Right lobe of liver (tissue), 6 donors: ENCODE data around the gene TNS4. TPM values are rescaled to one million over a fixed set of nuclear protein-coding genes. Genes with fewer than 3 reads are reported as not detected.
A peak's percentile ranks its signal among the peaks of the same experiment; 100 is the strongest.

Experiments
- ATAC-seq, 4 donors: fragments of 200-7000 bp; cut with Tn5 transposase; one replicate each; pipeline ENCODE4 v1.9.1; 2020; ENCODE audit warnings: mild to moderate bottlenecking in 4 of 4, moderate library complexity in 4 of 4
- DNase-seq, 3 donors: peaks; one replicate each; pipeline ENCODE4 v3.0.0-alpha.2; 2020
- H3K27ac ChIP-seq, 3 donors: fragments of 200-600 bp; one replicate each; pipeline ENCODE4 v1.8.0; 2022
- H3K27me3 ChIP-seq, 2 donors: fragments of 200-600 bp; one replicate each; pipeline ENCODE4 v1.8.0; 2022
- H3K36me3 ChIP-seq, 4 donors: fragments of 200-600 bp; sonication (generic) in 1 of 4; one replicate each; pipeline versions ENCODE4 v1.5.1 to v1.8.0; 2017 to 2022; ENCODE audit warnings: control low read depth in 1 of 4
- H3K4me1 ChIP-seq, 4 donors: fragments of 200-600 bp; sonication (generic) in 1 of 4; one replicate each; pipeline versions ENCODE4 v1.5.1 to v1.8.0; 2017 to 2022; ENCODE audit warnings: control low read depth in 1 of 4
- H3K4me3 ChIP-seq, 3 donors: fragments of 200-600 bp; one replicate each; pipeline ENCODE4 v1.8.0; 2022
- H3K9me3 ChIP-seq, 4 donors: fragments of 200-600 bp; sonication (generic) in 1 of 4; one replicate each; pipeline versions ENCODE4 v1.5.1 to v1.8.0; 2017 to 2022; ENCODE audit warnings: control low read depth in 1 of 4
- CTCF ChIP-seq, 4 donors: fragments of 200-600 bp in 3 of 4; fragments of 450-650 bp in 1 of 4; IDR thresholded peaks; one replicate each; pipeline versions ENCODE4 v1.5.1 to v1.8.0; 2016 to 2022; ENCODE audit warnings: antibody characterized with exemption in 4 of 4, mild to moderate bottlenecking in 2 of 4
- POLR2A ChIP-seq: fragments of 450-650 bp; IDR thresholded peaks from one replicate; pipeline ENCODE4 v1.6.1; 2017; ENCODE audit warnings: antibody characterized with exemption, mild to moderate bottlenecking
- WGBS: methylation state at CpG from one replicate; pipeline ENCODE4 v1.1.6; 2018; ENCODE audit warnings: low coverage, low lambda C conversion rate; ENCODE audit not compliant: insufficient coverage; ENCODE audit errors: missing lambda C conversion rate; 5-methylcytosine and 5-hydroxymethylcytosine counted together
- intact Hi-C, 2 donors: fragments of 100-400 bp; cut with DNase I; formaldehyde crosslinking; loops; one replicate each; pipeline versions ENCODE4 v1.11.2 to v1.14.1; 2022
- total RNA-seq, 6 experiments: library from RNA; depleted of rRNA in 2 of 6; stranded (reverse); fragments of >200 nt in 2 of 6; fragmentation: NEBNext Ultra II Directional in 3 of 6; extraction: Animal tissue kit (Norgen Biotek cat#: 25700) in 3 of 6; gene quantifications; one replicate each; pipeline versions ENCODE4 v1.1.0 to v1.2.4, GENCODE V29; 2016 to 2023
- donor health status: DM: no; HTN: yes; CAD: no.
- donor health status: DM: no; HTN: no; CAD: no.
- donor health status: DM: no; HTN: no; CAD: no.
- donor health status: DM: no; HTN: yes; CAD: no.
- donor health status: DM: no; HTN: yes; CAD: no.

Gene TNS4
- total RNA-seq, 6 experiments from 2014 or later, result not detected

GRCh38 chr17:40443196-40443987 is 58.0 kb downstream of the TNS4 start, which contains the start of gene IGFBP4:
IGFBP4 (plus strand) TSS chr17:40443450; CDS start chr17:40443736, 286 bp downstream.
- no peaks in the 10 kb centered on the region for H3K9me3 ChIP-seq
- DNase-seq, result peak; percentile 88 to 90 (median 89)
- intact Hi-C loops, result loop anchor here in 1 of 2 donors (10.0 kb wide), 1 partner anchor 91 kb away; no protein-coding TSS in a partner anchor
- ATAC-seq, result peak; percentile 48 to 61 (median 55)
- H3K36me3 ChIP-seq, result no peaks in the 10 kb centered on the region
- peaks cover 0 to 26% (median 3%) of the 10 kb centered on the region in 4 donors for H3K4me1 ChIP-seq
- H3K27me3 ChIP-seq, result no peaks in the 10 kb centered on the region
- TF ChIP-seq CTCF (IDR thresholded peaks at IDR 0.05), result peak; percentile 23 to 53 (median 26)
- peak; percentile 97 for TF ChIP-seq POLR2A
- H3K27ac ChIP-seq, result peak within 1 kb of the TSS; percentile 92 to 98 (median 96)
- peak within 1 kb of the TSS; percentile 88 to 94 (median 89) for H3K4me3 ChIP-seq
- under 1% methylated on average over 25 of the region's 98 CpGs for WGBS

- intact Hi-C loops, result loop anchor here in 1 of 2 donors (10.0 kb wide), 1 partner anchor 92 kb away; no protein-coding TSS in a partner anchor
- DNase-seq, result peak in 1 of 3 donors; percentile 61
These were observed 58.8 kb downstream of the TNS4 start for GRCh38 chr17:40442392-40443195.

GRCh38 chr17:40440166-40440565 is 61.3 kb downstream of the TNS4 start:
- Histone ChIP-seq H3K4me3 (no peak overlapping the region), H3K36me3 (no peaks in the 10 kb centered on the region), H3K27me3 (no peaks in the 10 kb centered on the region), H3K27ac (no peak overlapping the region), H3K4me1 (peaks cover 0 to 7% (median 0%) of the 10 kb centered on the region in 4 donors), H3K9me3 (no peaks in the 10 kb centered on the region)
- ATAC-seq (no peak), DNase-seq (no peak)
- 8% methylated on average over 1 of the region's 4 CpGs for WGBS
- TF ChIP-seq POLR2A, result no peak
- no peak for TF ChIP-seq CTCF (IDR thresholded peaks at IDR 0.05)
- intact Hi-C loops, result loop anchor here in 1 of 2 donors (10.0 kb wide), 1 partner anchor 95 kb away; no protein-coding TSS in a partner anchor

More at GRCh38 chr17:40442392-40443195, 58.8 kb downstream of the TNS4 start:
- Histone ChIP-seq H3K4me1 (peaks cover 0 to 18% (median 3%) of the 10 kb centered on the region in 4 donors), H3K9me3 (no peaks in the 10 kb centered on the region), H3K27me3 (no peaks in the 10 kb centered on the region), H3K27ac (peak overlapping the region; percentile 92 to 98 (median 96)), H3K36me3 (no peaks in the 10 kb centered on the region), H3K4me3 (peak overlapping the region; percentile 88 to 94 (median 89))
- WGBS, result 49% methylated on average over 10 of the region's 29 CpGs
- peak in 3 of 4 donors; percentile 0 to 3 (median 2) for ATAC-seq
- peak in 1 of 4 donors; percentile 18 for TF ChIP-seq CTCF (IDR thresholded peaks at IDR 0.05)
- TF ChIP-seq POLR2A, result no peak

GRCh38 chr17:40437095-40437732 is 64.2 kb downstream of the TNS4 start:
- H3K4me3 ChIP-seq, result no peak overlapping the region
- H3K27ac ChIP-seq, result no peak overlapping the region
- no peaks in the 10 kb centered on the region for H3K27me3 ChIP-seq
- WGBS, result 100% methylated on average over 2 of the region's 5 CpGs
- H3K4me1 ChIP-seq, result no peaks in the 10 kb centered on the region
- intact Hi-C loops, result loop anchor here in 1 of 2 donors (5.0 kb wide), 1 partner anchor 40 kb away; no protein-coding TSS in a partner anchor
- TF ChIP-seq CTCF (IDR thresholded peaks at IDR 0.05), result no peak
- TF ChIP-seq POLR2A, result no peak
- no peak for DNase-seq
- H3K36me3 ChIP-seq, result no peaks in the 10 kb centered on the region
- H3K9me3 ChIP-seq, result no peaks in the 10 kb centered on the region
- peak in 1 of 4 donors; percentile 8 for ATAC-seq
